HPDE6-E6E7 (cell line): ENCODE results near the gene PSMD8.
A peak's percentile ranks its signal among the peaks of the same experiment; 100 is the strongest.
"Not testable (repeated sequence)": the region's sequence is repeated elsewhere in the genome, so short reads cannot be mapped to it uniquely, and the experiment has no call there.

Experiments used
- DNase-seq: peaks from one replicate; pipeline ENCODE4 v3.0.0; 2011; ENCODE audit warnings: missing footprints; ENCODE audit errors: extremely low spot score

PSMD8 gene

DNA sequence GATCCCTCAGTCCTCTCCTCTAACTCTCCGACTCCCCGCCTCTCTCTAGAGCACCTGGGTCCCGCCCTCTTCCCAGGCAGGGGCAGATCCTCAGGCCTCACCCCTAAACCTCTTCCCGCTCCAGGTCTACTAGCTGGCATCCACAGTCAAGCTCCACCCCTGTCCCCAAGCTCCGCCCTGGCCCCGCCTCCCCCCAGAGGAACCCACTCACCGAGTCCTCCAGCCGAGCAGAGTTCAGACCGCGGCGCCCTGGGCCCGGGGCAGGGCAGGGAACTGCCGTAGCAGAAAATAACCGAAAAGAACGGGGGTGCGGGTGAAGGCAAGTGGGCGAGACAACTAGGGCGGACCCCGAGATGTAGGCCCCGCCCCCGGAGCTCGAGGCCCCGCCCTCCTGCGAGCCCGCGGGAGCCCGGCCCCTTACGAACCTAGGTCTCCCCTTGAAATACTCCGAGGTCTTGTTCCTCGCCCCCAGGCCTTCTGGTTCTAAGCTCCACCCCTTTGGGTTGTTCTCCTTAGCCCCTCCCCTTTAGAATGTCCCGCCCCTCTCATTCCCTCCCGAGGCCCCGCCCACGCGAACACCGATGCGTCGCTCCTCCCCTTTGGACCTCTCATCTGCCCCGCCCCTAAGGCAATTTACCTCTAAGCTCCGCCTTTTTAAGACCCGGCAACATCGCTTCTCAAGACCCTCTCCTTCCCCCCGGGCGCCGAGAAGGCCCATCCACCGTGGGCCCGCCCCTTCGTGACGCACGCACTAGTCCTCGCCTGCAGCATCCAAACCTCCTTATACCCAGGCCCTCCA lies 13.4 kb downstream of the PSMD8 start, which contains the start of gene GGN:
Gene GGN (minus strand): TSS at position 485 of the 799 bp plus-strand sequence. CDS start 773 bp downstream, outside the sequence.
- peak; percentile 97 for DNase-seq

GRCh38 chr19:38388349-38389100 lies 14.2 kb downstream of the PSMD8 start, which contains the start of gene SPRED3:
TSS of gene SPRED3 (plus strand) at chr19:38388697. CDS start at chr19:38390303, 1,606 bp downstream.
- peak; percentile 51 for DNase-seq

- peak; percentile 73 for DNase-seq
Measured at GRCh38 chr19:38389101-38389925, 14.9 kb downstream of the PSMD8 start.

DNA sequence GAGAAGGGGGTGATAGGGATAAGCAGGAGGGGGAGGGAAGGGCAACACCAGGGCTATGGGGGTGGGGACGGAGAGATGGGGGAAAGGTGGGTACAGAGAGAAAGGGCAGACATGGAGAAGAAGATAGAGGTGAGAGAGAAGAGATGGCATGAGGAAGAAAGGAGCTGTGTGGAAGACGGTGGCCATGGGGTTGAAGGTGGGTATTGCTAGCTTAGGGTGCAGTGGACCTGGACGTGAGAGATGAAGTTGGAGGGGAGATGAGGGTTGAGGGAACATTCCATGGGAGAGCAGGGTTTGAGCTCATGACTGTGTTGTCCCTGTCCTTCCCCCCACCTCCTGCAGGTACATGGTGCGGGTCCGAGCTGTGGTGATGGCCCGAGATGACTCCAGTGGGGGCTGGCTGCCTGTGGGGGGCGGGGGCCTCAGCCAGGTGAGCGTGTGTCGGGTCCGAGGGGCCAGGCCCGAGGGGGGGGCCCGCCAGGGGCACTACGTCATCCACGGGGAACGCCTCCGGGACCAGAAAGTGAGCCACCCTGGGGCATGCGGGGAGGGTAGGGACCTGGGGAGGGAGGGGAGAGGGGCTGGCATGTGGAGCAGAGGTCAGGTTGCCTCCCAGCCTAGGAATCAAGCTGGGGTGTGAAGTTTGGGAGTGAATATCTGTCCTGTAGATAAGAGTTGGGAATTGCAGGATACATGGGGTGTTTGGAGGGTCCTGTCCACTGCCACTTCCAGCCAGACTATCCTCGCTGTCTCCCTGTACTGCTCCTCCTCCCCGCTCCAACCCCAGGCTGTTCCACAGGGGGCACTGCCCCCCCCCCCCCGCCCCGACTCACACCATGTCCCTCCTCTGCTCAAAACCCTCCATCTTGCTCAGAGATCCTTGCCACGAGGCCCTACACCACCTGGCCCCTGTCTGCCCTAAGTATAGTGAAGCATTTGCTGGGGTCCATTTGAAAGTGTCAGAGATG lies 15.9 kb downstream of the PSMD8 start:
- no peak for DNase-seq

DNA sequence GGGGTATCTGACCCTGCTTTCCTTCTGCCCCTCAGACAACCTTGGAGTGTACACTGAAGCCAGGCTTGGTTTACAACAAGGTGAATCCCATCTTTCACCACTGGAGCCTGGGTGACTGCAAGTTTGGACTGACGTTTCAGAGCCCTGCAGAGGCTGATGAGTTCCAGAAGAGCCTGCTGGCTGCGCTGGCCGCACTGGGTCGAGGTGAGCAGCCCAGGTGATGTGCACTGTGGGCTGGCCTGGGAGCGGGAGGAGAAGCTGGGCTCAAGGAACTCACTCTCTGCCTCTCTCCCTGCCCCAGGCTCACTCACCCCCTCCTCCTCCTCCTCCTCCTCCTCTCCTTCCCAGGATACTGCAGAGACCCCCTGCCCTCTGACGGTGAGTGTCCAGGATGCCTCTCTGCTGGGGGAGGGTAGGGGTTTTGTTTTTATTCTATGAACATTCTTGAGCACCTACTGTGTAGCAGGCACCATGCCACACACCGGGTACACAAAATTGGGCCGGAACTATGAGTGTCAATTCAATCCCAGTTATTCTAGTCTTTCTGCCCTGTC lies 17.6 kb downstream of the PSMD8 start:
- DNase-seq: no peak

- DNase-seq: no peak
Measured at GRCh38 chr19:38392707-38393308, 18.4 kb downstream of the PSMD8 start.

- no peak for DNase-seq
Measured at GRCh38 chr19:38394488-38394887, 20.1 kb downstream of the PSMD8 start.

DNA sequence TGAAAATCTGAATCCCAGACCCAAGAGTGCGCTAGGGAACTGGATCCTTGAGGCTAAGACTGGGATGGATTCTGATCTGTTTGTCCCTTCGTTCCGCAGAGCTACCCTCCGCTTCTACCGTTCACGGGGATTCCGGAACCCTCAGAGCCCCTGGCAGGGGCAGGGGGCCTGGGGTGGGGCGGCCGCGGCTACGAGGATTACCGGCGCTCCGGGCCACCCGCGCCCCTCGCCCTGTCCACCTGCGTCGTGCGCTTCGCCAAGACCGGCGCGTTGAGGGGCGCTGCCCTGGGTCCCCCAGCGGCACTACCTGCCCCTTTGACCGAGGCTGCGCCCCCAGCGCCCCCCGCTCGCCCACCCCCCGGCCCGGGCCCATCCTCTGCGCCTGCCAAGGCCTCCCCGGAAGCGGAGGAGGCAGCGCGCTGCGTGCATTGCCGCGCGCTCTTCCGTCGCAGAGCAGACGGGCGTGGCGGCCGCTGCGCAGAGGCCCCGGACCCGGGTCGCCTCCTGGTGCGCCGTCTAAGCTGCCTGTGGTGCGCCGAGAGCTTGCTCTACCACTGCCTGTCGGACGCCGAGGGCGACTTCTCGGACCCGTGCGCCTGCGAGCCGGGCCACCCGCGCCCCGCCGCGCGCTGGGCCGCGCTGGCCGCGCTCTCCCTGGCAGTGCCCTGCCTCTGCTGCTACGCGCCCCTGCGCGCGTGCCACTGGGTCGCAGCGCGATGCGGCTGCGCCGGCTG lies 21.2 kb downstream of the PSMD8 start:
- no peak for DNase-seq

DNA sequence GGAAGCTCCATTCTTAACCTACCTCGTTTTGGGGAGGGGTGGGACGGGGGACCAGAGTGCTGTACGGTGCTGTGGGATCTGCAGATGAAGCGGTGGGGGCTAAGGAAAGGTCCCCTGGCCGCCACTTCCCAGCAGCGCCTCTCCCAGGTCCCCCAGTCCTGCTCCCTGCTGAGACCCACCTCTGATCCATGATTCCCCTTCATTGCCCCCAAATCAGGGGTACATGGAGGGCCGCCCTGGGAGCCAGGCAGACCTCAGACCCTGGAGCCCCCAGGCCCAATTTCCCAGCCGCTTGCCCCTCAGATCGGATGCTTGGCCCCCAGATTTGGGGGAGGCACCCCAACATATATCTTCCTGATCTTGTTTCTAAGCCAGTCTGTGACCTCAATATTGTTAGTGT lies 24.7 kb downstream of the PSMD8 start:
- no peak for DNase-seq

GRCh38 chr19:38399537-38399936 lies 25.2 kb downstream of the PSMD8 start:
- no peak for DNase-seq

DNA sequence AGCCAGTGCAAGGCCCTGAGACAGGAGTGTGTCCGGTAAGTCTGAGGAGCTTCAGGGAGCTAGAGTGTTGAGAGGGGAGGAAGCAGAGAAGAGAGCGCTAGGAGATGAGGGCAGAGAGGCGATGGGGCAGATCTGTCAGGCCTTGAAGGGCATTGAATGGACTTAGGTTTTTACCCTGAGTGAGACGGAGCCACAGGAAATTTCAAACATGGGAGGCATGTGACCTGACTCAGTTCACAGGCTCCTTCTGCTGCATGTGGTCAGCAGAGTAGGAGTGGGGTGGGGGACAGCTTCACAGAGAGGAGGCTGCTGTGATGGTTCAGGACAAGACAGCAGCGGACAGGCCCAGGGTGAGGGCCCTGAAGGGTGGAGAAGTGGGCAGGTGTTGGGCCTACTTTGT lies 26.0 kb downstream of the PSMD8 start:
- DNase-seq: no peak

GRCh38 chr19:38401148-38401547 lies 26.8 kb downstream of the PSMD8 start:
- DNase-seq: no peak

GRCh38 chr19:38402623-38402966 lies 28.2 kb downstream of the PSMD8 start:
- DNase-seq: no peak

- DNase-seq: peak; percentile 100
Measured at GRCh38 chr19:38402967-38403674, 28.8 kb downstream of the PSMD8 start, which contains the start of gene FAM98C. TSS of gene FAM98C (plus strand) at chr19:38403093. CDS start at chr19:38403154, 61 bp downstream.

- DNase-seq: no peak
Measured at GRCh38 chr19:38404858-38405257, 30.5 kb downstream of the PSMD8 start.

DNA sequence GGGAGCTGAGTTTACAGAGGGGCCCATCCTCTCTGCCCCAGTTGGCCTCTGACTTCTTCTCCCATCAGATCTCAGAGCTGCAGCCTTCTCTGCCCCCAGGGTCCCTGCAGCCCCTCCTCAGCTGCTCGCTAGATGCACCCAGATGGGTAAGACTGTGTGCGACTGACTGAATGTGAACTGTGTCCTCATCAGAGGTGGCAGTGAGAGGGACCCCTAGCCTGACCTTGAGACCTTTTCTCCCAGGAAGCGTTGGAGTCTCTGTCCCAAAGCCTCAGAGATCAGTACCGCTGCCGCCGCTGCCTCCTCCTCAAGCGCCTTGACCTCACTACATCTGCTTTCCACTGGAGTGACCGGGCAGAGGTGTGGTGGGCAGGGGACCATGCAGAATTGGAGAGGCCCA lies 30.9 kb downstream of the PSMD8 start:
- no peak for DNase-seq

DNA sequence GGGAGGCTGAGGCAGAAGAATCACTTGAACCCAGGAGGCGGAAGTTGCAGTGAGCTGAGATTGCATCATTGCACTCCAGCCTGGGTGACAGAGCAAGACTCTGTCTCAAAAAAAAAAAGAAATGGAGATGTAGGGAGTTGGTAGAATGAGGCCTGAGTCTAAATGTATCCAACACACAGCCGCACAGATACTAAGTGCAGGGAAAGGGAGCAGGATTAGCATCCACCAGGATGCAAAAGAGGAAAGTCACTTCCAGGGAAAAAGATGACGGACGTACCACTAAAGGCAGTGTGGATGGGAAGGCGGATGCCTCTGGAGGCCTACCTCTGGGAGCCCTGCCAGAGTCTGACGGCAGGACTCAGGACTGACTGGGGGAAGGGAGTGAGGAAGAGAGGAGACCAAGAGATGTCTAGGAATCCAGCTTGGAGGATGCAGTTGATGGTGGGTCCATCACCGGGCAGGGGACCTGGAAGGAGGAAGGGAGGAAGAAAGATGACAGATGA lies 35.3 kb downstream of the PSMD8 start:
- DNase-seq: no peak

DNA sequence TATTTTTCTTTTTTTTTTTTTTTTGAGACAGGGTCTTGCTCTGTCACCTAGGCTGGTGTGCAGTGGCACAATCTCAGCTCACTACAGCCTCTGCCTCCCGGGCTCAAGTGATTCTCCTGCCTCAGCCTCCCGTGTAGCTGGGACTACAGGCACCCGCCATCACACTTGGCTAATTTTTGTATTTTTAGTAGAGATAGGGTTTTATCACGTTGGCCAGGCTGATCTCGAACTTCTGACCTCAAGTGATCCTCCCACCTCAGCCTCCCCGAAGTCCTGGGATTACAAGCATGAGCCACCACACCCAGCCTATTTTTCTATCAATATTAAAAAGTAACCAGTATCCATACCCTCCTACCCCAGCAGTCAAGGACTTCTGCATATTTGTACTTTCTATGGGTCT lies 36.0 kb downstream of the PSMD8 start:
- DNase-seq: not testable (repeated sequence)
